Omental fat pad (tissue), 4 donors: ENCODE data around the gene TXNDC11. TPM values are rescaled to one million over a fixed set of nuclear protein-coding genes. Genes with fewer than 3 reads are reported as not detected.

Source experiments
- ATAC-seq: fragments of 150-250 bp; one replicate; pipeline ENCODE4 v1.9.1; 2016; ENCODE audit warnings: mild to moderate bottlenecking, moderate library complexity; ENCODE audit not compliant: low FRiP score
- DNase-seq: peaks from one replicate; pipeline ENCODE4 v3.0.0-alpha.2; 2019; ENCODE audit warnings: low spot score
- CTCF ChIP-seq, 3 donors: fragments of 450-650 bp; IDR thresholded peaks; one replicate each; pipeline ENCODE4 v1.5.1; 2016 to 2017; ENCODE audit warnings: antibody characterized with exemption in 3 of 3, mild to moderate bottlenecking in 3 of 3, moderate library complexity in 2 of 3
- total RNA-seq, 4 donors: library from RNA; depleted of rRNA; stranded (reverse); fragments of >200 nt; gene quantifications; one replicate each; pipeline ENCODE4 v1.1.0, GENCODE V29; 2016

TXNDC11 gene
- total RNA-seq, 4 donors from 2014 or later: 40.2 to 53.0 (median 49.1) TPM

GRCh38 chr16:11734025-11734652 is 8.5 kb downstream of the TXNDC11 start:
- ATAC-seq (no peak), DNase-seq (no peak)
- no peak for TF ChIP-seq CTCF (IDR thresholded peaks at IDR 0.05)

- DNase-seq (no peak), ATAC-seq (no peak)
- TF ChIP-seq CTCF (IDR thresholded peaks at IDR 0.05): no peak
Measured at GRCh38 chr16:11731222-11731621, 11.4 kb downstream of the TXNDC11 start.

DNA sequence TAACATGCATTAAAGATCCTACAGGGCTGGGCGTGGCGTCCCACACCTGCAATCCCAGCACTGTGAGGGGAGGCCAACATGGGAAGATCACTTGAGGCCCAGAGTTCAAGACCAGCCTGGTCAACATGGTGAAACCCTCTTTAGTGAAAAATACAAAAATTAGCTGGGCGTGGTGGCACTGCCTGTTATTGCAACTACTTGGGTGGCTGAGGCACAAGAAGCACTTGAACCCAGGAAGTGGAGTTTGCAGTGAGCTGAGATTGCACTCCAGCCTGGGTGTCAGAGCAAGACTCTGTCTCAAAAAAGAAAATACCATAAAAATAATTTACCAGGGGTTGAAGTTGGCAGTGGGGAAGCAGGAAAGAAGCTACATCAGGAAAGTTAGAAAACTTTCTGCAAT is 12.9 kb downstream of the TXNDC11 start:
- no peak for ATAC-seq
- TF ChIP-seq CTCF (IDR thresholded peaks at IDR 0.05): no peak
- no peak for DNase-seq

- DNase-seq (no peak), ATAC-seq (no peak)
- TF ChIP-seq CTCF (IDR thresholded peaks at IDR 0.05): no peak
Measured at GRCh38 chr16:11727796-11728543, 14.7 kb downstream of the TXNDC11 start.

DNA sequence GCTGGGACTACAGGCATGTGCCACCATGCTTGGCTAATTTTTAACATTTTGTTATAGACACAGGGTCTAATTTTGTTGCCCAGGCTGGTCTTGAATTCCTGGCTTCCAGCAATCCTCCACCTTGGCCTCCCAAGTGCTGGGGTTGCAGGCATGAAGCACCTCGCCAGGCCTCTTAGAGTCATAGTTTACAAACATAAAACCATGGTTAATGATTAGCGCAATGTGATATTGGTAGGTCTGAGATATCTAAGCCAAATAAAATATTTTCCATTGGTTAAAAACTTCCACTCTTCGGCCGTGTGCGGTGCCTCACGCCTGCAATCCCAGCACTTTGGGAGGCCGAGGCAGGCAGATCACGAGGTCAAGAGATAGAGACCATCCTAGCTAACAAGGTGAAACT is 16.6 kb downstream of the TXNDC11 start:
- no peak for ATAC-seq
- no peak for TF ChIP-seq CTCF (IDR thresholded peaks at IDR 0.05)
- no peak for DNase-seq

GRCh38 chr16:11725457-11725856 is 17.2 kb downstream of the TXNDC11 start:
- no peak for ATAC-seq
- TF ChIP-seq CTCF (IDR thresholded peaks at IDR 0.05): no peak
- DNase-seq: no peak

DNA sequence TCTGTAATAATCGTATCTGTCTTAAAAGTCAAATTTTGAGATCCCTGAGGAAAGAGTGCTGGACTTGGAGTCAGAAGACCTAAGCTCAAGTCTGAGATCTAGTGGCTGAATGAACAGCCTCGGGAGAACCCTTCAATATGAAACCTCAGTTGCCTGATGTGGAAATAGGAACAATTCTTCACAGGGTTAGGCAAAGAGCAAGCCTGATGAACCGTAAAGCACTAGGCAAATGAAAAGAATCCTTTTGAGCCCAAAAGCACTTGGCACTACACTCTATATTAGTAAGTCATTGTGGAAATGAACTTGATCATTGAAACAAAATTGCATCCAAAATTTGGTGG is 20.2 kb downstream of the TXNDC11 start:
- no peak for TF ChIP-seq CTCF (IDR thresholded peaks at IDR 0.05)
- no peak for DNase-seq
- no peak for ATAC-seq
